GM12873 (cell line): ENCODE measurements around the gene FKRP.

Experiments used
- CTCF ChIP-seq: IDR thresholded peaks from 2 replicates; pipeline ENCODE4 v1.5.1; 2012; ENCODE audit warnings: low read depth, mild to moderate bottlenecking, moderate library complexity, low read length, control low read depth; ENCODE audit not compliant: insufficient read depth; ENCODE audit errors: missing control alignments

The FKRP gene

DNA sequence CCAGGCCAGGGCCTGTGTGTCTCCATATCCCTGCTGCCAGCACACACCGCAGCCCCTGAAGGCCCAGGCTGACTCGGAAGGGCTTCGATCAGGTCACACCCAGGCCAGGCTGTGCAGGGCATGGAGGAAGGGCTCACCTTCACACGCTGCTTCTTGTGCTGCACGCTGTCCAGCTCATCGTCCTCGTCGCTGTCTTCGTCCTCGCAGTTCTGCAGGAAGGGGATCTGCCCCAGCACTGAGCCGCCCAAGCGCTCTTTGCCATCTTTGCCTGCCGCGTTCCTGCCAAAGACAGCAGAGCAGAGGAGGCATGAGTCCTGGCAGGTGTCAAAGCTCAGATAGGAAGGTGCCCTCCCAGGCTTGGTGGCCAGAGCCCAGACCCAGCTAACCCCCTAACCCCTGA is 15.3 kb upstream of the FKRP start:
- no peak for TF ChIP-seq CTCF

DNA sequence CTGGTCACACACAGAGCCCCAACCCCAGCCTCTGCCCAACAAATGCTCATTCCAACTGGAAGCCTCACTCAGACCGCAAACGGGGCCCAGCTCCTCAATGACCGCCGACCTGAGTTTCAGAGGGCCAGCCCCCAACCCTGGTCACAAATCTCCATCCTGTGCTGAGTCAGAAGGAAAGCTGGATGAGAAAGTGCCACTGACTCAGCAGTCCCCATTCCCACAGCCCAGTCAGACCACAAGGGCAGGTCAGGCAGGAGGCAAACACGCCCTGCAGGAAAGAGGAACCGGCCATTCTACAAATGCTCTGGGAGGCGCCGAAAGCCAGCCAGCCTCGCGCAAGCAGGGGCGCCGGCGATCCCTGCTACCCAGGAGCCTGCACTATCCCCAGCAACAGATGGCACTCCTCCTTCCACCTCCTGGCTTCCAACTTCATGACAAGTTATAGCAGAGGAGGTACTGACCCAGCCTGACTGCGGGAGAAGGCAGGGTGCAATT is 14.8 kb upstream of the FKRP start:
- no peak for TF ChIP-seq CTCF

DNA sequence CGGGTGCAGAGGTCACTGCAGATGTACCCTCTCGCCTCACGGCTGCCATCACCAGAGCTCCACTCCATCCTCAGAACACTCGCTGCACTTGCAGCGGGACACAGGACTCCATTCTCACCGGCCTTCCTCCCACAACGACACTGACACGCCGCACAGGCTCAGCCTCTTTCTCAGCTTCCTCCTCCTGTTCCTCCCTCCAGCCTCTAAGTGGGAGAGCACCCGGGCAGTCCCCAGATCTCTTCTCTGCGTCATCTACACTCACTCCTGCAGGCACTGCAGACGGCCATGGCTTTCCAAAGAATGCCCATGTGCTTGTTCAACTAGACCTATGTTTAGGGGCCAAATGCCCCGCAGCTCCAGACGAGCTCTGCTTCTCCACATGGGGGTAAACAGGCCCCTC is 14.3 kb upstream of the FKRP start:
- TF ChIP-seq CTCF = no peak

DNA sequence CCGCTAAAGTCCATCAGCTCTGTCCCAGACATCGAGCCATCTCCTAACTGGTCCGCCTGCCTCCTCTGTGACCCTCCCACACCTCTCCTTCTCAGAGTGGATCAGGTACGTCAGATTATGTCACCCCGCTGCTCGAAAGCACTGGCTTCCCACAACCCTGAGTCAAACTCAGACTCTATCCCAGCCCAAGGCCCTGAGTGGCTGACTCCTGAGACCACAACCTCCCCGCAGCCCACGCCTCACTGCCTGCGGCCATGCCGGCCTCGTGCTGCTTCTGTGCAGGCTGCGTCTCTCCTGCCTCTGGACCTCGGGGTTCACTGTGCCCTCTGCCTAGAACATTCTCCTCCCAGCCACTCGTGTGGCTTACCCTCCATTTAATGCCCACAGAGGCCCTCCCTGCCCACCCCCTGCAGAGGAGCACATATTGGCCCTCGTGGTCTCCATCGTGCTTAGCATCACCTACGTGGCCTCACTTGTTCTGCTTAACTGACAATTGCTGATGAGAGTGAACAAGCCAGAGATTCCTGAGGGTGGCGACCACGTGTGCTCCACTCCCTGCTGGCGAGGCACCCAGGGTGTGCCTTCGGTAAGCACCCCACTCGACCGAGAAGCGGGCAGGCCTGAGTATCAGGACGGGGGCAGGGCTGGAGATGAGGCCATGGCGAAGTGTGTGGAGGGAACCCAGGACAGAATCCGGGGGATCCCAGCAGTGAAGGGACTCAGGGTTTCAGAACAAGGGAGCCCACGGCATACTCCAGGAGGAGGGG is 13.5 kb upstream of the FKRP start:
- TF ChIP-seq CTCF = no peak

DNA sequence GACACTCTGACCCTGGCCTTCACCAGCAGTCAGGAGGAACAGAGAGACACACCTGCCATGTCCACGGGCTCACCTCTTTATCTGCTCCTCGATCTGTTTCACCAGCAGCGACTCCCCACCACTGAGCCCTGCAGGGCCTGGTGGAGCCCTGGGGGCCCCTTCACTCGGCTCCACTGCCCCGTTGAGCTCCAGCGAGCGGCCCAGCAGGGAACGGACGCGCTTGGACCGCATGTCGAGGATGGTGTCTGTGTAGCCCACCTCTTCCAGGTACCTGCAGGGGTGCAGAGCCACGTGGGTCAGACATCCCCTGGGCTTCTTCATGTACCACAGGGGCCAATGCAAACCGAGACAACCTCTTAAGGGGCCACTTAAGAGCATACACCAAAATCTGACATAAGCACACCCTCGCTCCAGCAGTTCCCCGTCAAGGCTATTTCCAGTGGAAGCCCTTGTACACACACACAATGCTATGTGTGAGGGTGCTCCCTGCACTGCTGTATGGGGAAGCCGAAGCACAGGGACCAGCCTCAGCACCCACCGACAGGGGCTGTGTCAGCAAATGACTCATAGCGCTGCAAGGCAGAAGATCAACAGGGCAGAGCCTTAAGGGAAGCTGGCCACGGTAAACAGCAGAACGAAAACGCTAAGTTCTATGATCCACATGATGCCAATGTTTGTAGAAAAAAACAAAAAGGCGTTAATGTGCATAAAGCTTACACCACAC is 12.7 kb upstream of the FKRP start:
- no peak for TF ChIP-seq CTCF

DNA sequence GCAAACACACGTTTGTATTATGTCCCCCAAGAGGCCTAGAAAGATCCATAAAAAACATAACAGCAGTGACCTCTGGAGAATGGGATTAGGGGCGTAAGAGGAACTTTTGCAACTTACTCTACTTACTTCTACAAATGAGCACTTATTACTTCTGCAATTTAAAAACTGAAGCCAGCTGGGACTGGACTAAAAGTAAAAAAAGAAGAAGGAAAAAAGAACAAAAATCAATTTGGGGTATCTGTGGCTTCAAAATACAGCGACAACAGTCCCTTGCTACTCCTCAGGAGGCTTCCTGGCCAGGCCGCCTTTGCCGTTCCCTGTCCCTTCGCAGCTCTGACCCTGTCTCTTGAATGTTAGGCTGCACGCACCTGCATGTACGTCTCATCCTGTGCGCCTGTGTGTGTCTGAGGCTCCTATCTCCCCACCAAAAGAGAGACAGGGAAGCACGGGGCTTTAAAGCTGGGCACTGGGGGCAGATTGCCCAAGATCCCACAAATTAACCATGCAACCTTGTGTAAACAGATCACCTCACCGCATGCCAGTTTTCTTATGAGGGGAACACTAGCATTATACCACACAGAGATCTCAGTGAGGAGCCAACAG is 12.1 kb upstream of the FKRP start:
- no peak for TF ChIP-seq CTCF
